ENCODE results near the gene PCSK9.

DNA sequence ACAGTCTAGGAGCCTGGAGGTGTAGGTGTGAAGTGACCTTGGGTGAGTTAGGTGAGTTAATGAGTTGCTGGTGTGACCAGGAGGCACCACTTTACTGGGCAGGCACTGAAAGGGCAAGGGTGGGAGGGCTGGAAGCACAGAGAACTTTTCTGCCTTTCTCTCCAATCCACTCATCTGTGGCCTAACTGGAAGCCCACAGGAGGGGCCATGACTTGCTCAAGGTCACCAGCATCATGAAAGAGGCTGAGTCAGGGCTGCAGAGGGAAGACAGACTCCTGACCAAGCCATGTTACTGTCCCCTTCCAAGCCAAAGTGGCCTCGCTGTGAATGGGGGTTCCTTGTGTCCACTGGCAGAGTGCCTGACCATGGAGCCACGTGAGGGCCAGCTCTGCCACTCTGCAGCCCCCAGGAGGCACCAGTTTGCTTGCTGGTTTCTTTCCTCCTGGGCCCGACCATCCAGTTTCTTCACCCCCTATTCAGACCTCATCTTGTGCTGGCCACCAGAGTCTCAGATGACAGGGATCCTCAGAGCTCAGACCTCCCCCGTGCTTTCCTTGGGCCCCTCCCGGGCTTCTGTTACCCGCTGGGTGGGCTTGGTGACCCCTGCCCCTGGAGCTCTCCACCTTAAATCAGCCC lies 44.9 kb upstream of the PCSK9 start:
- TF ChIP-seq POLR2A (IDR thresholded peaks at IDR 0.05) (no peak), CTCF (IDR thresholded peaks at IDR 0.05) (no peak), EP300 (IDR thresholded peaks at IDR 0.05) (no peak)
